ENCODE measurements around the gene SERINC5. TPM values are rescaled to one million over a fixed set of nuclear protein-coding genes. Genes with fewer than 3 reads are reported as not detected.

SERINC5 gene
- total RNA-seq, 5 donors from 2014 or later (not counting 1 experiment from before 2014, with no cell fraction given) = 109 to 170 (median 112) TPM

- peaks cover 53 to 59% (median 58%) of the 10 kb centered on the region in 3 donors for H3K4me1 Mint-ChIP-seq
- DNase-seq = no peak
- CTCF ChIA-PET = no interaction called here
These were observed 80.5 kb downstream of the SERINC5 start for GRCh38 chr5:80175337-80175736.

DNA sequence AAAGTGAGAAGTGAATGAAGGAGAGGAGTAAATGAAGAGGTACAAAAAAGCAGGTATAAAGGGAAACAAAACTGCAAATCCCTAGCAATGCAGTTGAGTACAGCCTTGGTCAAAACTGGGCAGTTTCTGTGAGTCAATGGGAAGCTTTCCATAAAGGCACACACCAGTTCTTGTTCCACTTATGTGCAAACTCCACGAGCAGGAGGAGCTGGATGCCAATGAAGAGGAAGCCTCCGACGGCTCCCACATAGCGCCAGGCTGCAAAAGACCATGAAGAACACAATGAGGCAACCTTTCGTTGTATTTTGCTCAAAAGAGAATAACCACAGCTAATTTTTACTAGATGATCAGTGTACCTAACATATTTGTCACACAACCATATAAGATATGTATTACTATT is 81.1 kb downstream of the SERINC5 start:
- Histone ChIP-seq H3K36me3 (ENCODE audit: control insufficient read depth in 2 of 2, extremely low read depth in 1 of 2, insufficient read depth in 1 of 2, low read length in 1 of 2) (peaks cover 6 to 65% of the 10 kb centered on the region in 2 donors), H3K27ac (ENCODE audit: low read length) (no peak overlapping the region), H3K27me3 (replicated peaks in 1 of 2; ENCODE audit: control insufficient read depth in 2 of 2, extremely low read depth in 1 of 2, insufficient read depth in 2 of 2, low read length in 1 of 2) (no peaks in the 10 kb centered on the region), H3K4me1 (ENCODE audit: control insufficient read depth in 1 of 2, extremely low read depth in 1 of 2, insufficient read depth in 2 of 2, low read length in 2 of 2) (peaks cover 13 to 15% of the 10 kb centered on the region in 2 experiments), H3K4me3 (ENCODE audit: control insufficient read depth in 1 of 2, extremely low read depth in 1 of 2, low read length in 1 of 2) (no peak overlapping the region), H3K9me3 (no peaks in the 10 kb centered on the region)
- ChIA-PET POLR2A (no interaction called here), CTCF (no interaction called here)
- Mint-ChIP-seq H3K4me1 (peaks cover 53 to 58% (median 57%) of the 10 kb centered on the region in 3 donors), H3K4me3 (no peak overlapping the region), H3K27me3 (no peaks in the 10 kb centered on the region), H3K27ac (peak overlapping the region; percentile 43 to 52), H3K9me3 (no peaks in the 10 kb centered on the region), H3K36me3 (peaks cover 51% of the 10 kb centered on the region)
- no CpG with 5 or more reads among the region's 5 CpGs for WGBS (ENCODE audit: insufficient coverage)
- DNase-seq (no peak), ATAC-seq (replicated peaks in 1 of 4) (no peak)

More at GRCh38 chr5:80175337-80175736, 80.5 kb downstream of the SERINC5 start:
- H3K27ac ChIP-seq (ENCODE audit: low read length) = no peak overlapping the region
- no peak for ATAC-seq (replicated peaks in 1 of 4)
- no peaks in the 10 kb centered on the region for H3K27me3 Mint-ChIP-seq
- H3K36me3 Mint-ChIP-seq = peaks cover 45% of the 10 kb centered on the region
- no peaks in the 10 kb centered on the region for H3K27me3 ChIP-seq (replicated peaks in 1 of 2; ENCODE audit: control insufficient read depth in 2 of 2, extremely low read depth in 1 of 2, insufficient read depth in 2 of 2, low read length in 1 of 2)
- whole genome bisulfite sequencing (ENCODE audit: insufficient coverage) = 100% methylated on average over 3 of the region's 5 CpGs
- H3K4me1 ChIP-seq (ENCODE audit: control insufficient read depth in 1 of 2, extremely low read depth in 1 of 2, insufficient read depth in 2 of 2, low read length in 2 of 2) = peaks cover 16 to 19% of the 10 kb centered on the region in 2 experiments
- H3K4me3 ChIP-seq (ENCODE audit: control insufficient read depth in 1 of 2, extremely low read depth in 1 of 2, low read length in 1 of 2) = no peak overlapping the region
- POLR2A ChIA-PET = no interaction called here
- no peaks in the 10 kb centered on the region for H3K9me3 ChIP-seq
- no peak overlapping the region for H3K4me3 Mint-ChIP-seq
- peak overlapping the region; percentile 44 to 70 for H3K27ac Mint-ChIP-seq
- H3K36me3 ChIP-seq (ENCODE audit: control insufficient read depth in 2 of 2, extremely low read depth in 1 of 2, insufficient read depth in 1 of 2, low read length in 1 of 2) = peaks cover 5 to 60% of the 10 kb centered on the region in 2 donors
- H3K9me3 Mint-ChIP-seq = no peaks in the 10 kb centered on the region

DNA sequence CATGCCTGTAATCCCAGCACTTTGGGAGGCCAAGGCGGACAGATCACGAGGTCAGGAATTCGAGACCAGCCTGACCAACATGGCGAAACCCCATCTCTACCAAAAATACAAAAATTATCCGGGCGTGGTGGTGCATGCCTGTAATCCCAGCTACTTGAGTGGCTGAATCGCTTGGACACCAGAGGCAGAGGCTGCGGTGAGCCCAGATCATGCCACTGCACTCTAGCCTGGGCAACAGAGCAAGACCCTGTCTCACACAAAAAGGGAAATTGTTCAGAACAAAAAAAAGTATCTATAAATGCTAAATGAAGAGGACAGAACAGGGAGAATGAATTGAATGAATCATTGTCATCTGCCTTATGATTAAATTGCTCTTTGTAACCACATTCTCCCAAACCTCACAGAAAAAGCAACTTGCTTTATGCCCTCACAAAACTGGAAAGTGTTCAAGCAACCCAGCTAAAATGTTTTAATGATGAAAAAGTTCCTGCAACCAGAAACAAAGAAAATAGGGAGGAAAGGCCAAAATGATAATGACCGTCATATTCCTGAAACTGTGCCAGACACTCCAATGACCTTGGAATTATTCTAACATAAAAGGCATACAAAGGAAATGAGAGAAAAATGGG is 83.7 kb downstream of the SERINC5 start:
- H3K27ac Mint-ChIP-seq = peak overlapping the region; percentile 14 to 52
- ATAC-seq (replicated peaks in 1 of 4) (no peak), DNase-seq (no peak)
- 96% methylated on average over 4 of the region's 9 CpGs for WGBS (ENCODE audit: insufficient coverage)
- peaks cover 46 to 59% (median 56%) of the 10 kb centered on the region in 3 donors for H3K4me1 Mint-ChIP-seq
- POLR2A ChIA-PET = interaction anchor here (0.6 to 0.7 kb wide), 2 partner anchors 75 to 932 kb away, joined by 3 to 9 read pairs; no protein-coding TSS in a partner anchor
- H3K9me3 ChIP-seq = no peaks in the 10 kb centered on the region
- H3K27ac ChIP-seq (ENCODE audit: low read length) = no peak overlapping the region
- CTCF ChIA-PET = no interaction called here
- H3K36me3 Mint-ChIP-seq = peaks cover 62% of the 10 kb centered on the region
- no peak overlapping the region for H3K4me3 Mint-ChIP-seq
- H3K36me3 ChIP-seq (ENCODE audit: control insufficient read depth in 2 of 2, extremely low read depth in 1 of 2, insufficient read depth in 1 of 2, low read length in 1 of 2) = peaks cover 6 to 82% of the 10 kb centered on the region in 2 donors
- H3K9me3 Mint-ChIP-seq = no peaks in the 10 kb centered on the region
- H3K4me3 ChIP-seq (ENCODE audit: control insufficient read depth in 1 of 2, extremely low read depth in 1 of 2, low read length in 1 of 2) = no peak overlapping the region
- H3K27me3 ChIP-seq (replicated peaks in 1 of 2; ENCODE audit: control insufficient read depth in 2 of 2, extremely low read depth in 1 of 2, insufficient read depth in 2 of 2, low read length in 1 of 2) = no peaks in the 10 kb centered on the region
- H3K4me1 ChIP-seq (ENCODE audit: control insufficient read depth in 1 of 2, extremely low read depth in 1 of 2, insufficient read depth in 2 of 2, low read length in 2 of 2) = peaks cover under 1 to 6% of the 10 kb centered on the region in 2 experiments
- H3K27me3 Mint-ChIP-seq = no peaks in the 10 kb centered on the region

DNA sequence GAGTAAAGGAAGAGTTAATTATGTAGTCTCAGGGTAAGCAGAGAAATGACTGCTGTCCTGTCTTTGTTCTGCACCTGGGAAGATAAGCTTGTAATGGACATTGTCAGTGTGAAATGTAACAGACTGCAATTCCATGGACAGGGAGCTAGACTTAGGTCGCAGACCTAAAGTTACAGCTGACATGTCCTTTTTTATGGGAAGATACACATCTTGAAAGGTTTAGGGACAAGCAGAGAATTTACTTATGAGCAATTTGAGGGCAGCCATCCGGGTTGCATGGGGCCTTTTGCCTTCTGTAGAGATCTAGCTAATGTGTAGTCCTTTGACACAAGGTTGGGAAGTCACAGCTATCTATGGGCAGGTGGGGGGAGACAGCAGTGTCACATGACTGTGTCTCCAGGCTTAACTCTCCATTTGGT is 85.7 kb downstream of the SERINC5 start:
- Mint-ChIP-seq H3K27me3 (no peaks in the 10 kb centered on the region), H3K4me3 (no peak overlapping the region), H3K4me1 (peaks cover 53 to 76% (median 69%) of the 10 kb centered on the region in 3 donors), H3K27ac (peak overlapping the region; percentile 64 to 71), H3K9me3 (no peaks in the 10 kb centered on the region), H3K36me3 (peaks cover 72% of the 10 kb centered on the region)
- no peak for ATAC-seq (replicated peaks in 1 of 4)
- Histone ChIP-seq H3K36me3 (ENCODE audit: control insufficient read depth in 2 of 2, extremely low read depth in 1 of 2, insufficient read depth in 1 of 2, low read length in 1 of 2) (peaks cover 6 to 86% of the 10 kb centered on the region in 2 donors), H3K4me3 (ENCODE audit: control insufficient read depth in 1 of 2, extremely low read depth in 1 of 2, low read length in 1 of 2) (no peak overlapping the region), H3K4me1 (ENCODE audit: control insufficient read depth in 1 of 2, extremely low read depth in 1 of 2, insufficient read depth in 2 of 2, low read length in 2 of 2) (peaks cover 2 to 4% of the 10 kb centered on the region in 2 experiments), H3K27ac (ENCODE audit: low read length) (no peak overlapping the region), H3K27me3 (replicated peaks in 1 of 2; ENCODE audit: control insufficient read depth in 2 of 2, extremely low read depth in 1 of 2, insufficient read depth in 2 of 2, low read length in 1 of 2) (no peaks in the 10 kb centered on the region), H3K9me3 (no peaks in the 10 kb centered on the region)
- ChIA-PET POLR2A (interaction anchor here in 1 of 2 donors (0.5 kb wide), 1 partner anchor 76 kb away, joined by 4 read pairs; no protein-coding TSS in a partner anchor), CTCF (no interaction called here)
- DNase-seq = no peak
- WGBS (ENCODE audit: insufficient coverage) = 100% methylated on average over 1 of the region's 2 CpGs

- H3K27ac ChIP-seq (ENCODE audit: low read length) = no peak overlapping the region
- H3K36me3 Mint-ChIP-seq = peaks cover 72% of the 10 kb centered on the region
- peak overlapping the region; percentile 46 to 64 for H3K27ac Mint-ChIP-seq
- H3K4me3 Mint-ChIP-seq = no peak overlapping the region
- H3K4me1 Mint-ChIP-seq = peaks cover 53 to 75% (median 68%) of the 10 kb centered on the region in 3 donors
- H3K9me3 Mint-ChIP-seq = no peaks in the 10 kb centered on the region
- H3K4me1 ChIP-seq (ENCODE audit: control insufficient read depth in 1 of 2, extremely low read depth in 1 of 2, insufficient read depth in 2 of 2, low read length in 2 of 2) = peaks cover 2% of the 10 kb centered on the region in 2 experiments
- no peak for DNase-seq
- H3K4me3 ChIP-seq (ENCODE audit: control insufficient read depth in 1 of 2, extremely low read depth in 1 of 2, low read length in 1 of 2) = no peak overlapping the region
- ATAC-seq (replicated peaks in 1 of 4) = no peak
- CTCF ChIA-PET = no interaction called here
- POLR2A ChIA-PET = no interaction called here
- 100% methylated on average over 1 of the region's 8 CpGs for WGBS (ENCODE audit: insufficient coverage)
- H3K36me3 ChIP-seq (ENCODE audit: control insufficient read depth in 2 of 2, extremely low read depth in 1 of 2, insufficient read depth in 1 of 2, low read length in 1 of 2) = peaks cover 7 to 82% of the 10 kb centered on the region in 2 donors
- H3K9me3 ChIP-seq = no peaks in the 10 kb centered on the region
- no peaks in the 10 kb centered on the region for H3K27me3 ChIP-seq (replicated peaks in 1 of 2; ENCODE audit: control insufficient read depth in 2 of 2, extremely low read depth in 1 of 2, insufficient read depth in 2 of 2, low read length in 1 of 2)
- H3K27me3 Mint-ChIP-seq = no peaks in the 10 kb centered on the region
These were observed 87.3 kb downstream of the SERINC5 start for GRCh38 chr5:80168388-80169028.

DNA sequence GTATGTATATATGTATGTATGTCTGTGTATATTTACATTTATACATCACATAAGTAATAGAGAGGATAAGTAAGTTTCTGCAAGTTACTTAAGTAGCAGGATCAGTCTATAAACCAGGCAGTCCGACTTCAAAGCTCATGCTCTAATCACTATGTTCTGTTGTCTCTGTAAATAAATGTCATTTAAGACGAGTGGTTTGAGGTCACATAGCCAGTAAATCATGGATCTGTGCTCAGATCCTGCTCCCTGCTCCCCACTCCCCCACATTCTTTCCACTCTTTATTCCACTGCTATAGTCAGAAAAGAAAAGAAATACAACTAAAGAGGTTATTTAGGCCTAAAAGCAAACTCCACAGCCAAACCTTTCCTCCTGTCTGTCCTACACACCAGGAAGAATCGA is 90.4 kb downstream of the SERINC5 start:
- H3K4me1 Mint-ChIP-seq = peaks cover 54 to 65% (median 64%) of the 10 kb centered on the region in 3 donors
- ATAC-seq (replicated peaks in 1 of 4) = no peak
- ChIA-PET CTCF (interaction anchor here (0.6 to 1.0 kb wide), 3 partner anchors 40 to 142 kb away, joined by 3 to 4 read pairs (median 3); no protein-coding TSS in a partner anchor), POLR2A (interaction anchor here (0.5 to 1.6 kb wide), 5 partner anchors 10 to 27 kb away, joined by 3 read pairs; no protein-coding TSS in a partner anchor)
- H3K9me3 ChIP-seq = no peaks in the 10 kb centered on the region
- H3K4me3 ChIP-seq (ENCODE audit: control insufficient read depth in 1 of 2, extremely low read depth in 1 of 2, low read length in 1 of 2) = no peak overlapping the region
- no peaks in the 10 kb centered on the region for H3K27me3 Mint-ChIP-seq
- H3K27ac Mint-ChIP-seq = peak overlapping the region; percentile 91 to 93
- DNase-seq = no peak
- H3K4me1 ChIP-seq (ENCODE audit: control insufficient read depth in 1 of 2, extremely low read depth in 1 of 2, insufficient read depth in 2 of 2, low read length in 2 of 2) = peaks cover 0 to 2% of the 10 kb centered on the region in 2 experiments
- H3K36me3 ChIP-seq (ENCODE audit: control insufficient read depth in 2 of 2, extremely low read depth in 1 of 2, insufficient read depth in 1 of 2, low read length in 1 of 2) = peaks cover 5 to 72% of the 10 kb centered on the region in 2 donors
- H3K9me3 Mint-ChIP-seq = no peaks in the 10 kb centered on the region
- no peaks in the 10 kb centered on the region for H3K27me3 ChIP-seq (replicated peaks in 1 of 2; ENCODE audit: control insufficient read depth in 2 of 2, extremely low read depth in 1 of 2, insufficient read depth in 2 of 2, low read length in 1 of 2)
- no peak overlapping the region for H3K4me3 Mint-ChIP-seq
- H3K27ac ChIP-seq (ENCODE audit: low read length) = no peak overlapping the region
- WGBS (ENCODE audit: insufficient coverage) = 83% methylated on average over 1 of the region's 3 CpGs
- H3K36me3 Mint-ChIP-seq = peaks cover 83% of the 10 kb centered on the region

Measured in T-cell (primary cell).